HepG2 (cell line): ENCODE data around the gene PTH2. TPM values are rescaled to one million over a fixed set of nuclear protein-coding genes. Genes with fewer than 3 reads are reported as not detected.

Experiments used
- ATAC-seq: fragments of 200-7000 bp; cut with Tn5 transposase; 3 replicates; pipeline ENCODE4 v1.9.1; 2020; ENCODE audit warnings: mild to moderate bottlenecking, moderate library complexity
- BruUV-seq: library from RNA; stranded (reverse); fragments of 400-500 nt; replicated peaks from 2 replicates; lab custom pipeline; 2021; lab: Mats Ljungman, UMichigan
- CTCF ChIA-PET: fragments of 300-600 bp; formaldehyde crosslinking; extraction: SDS; loops from one replicate; lab custom pipeline; 2021; ENCODE audit warnings: low total read pairs, inconsistent platforms, low intra/inter-chr PET ratio; lab: Yijun Ruan, JAX
- POLR2A ChIA-PET: fragments of 350-600 bp; sonication (Branson Sonifier 250); formaldehyde crosslinking; loops from one replicate; lab custom pipeline; 2020; ENCODE audit warnings: antibody characterized with exemption, inconsistent platforms; lab: Yijun Ruan, JAX
- DNase-seq: peaks from one replicate; pipeline ENCODE4 v3.0.0-alpha.2; 2015; ENCODE audit warnings: low spot score
- FAIRE-seq: peaks from 3 replicates; lab custom pipeline; 2011; peaks lifted over from hg19 to GRCh38; lab: Jason Lieb, UNC
- H2AFZ ChIP-seq: one replicate; pipeline ENCODE4 v1.6.1; 2011; ENCODE audit warnings: low read length, inconsistent platforms
- H3K27ac ChIP-seq: fragments of 300-600 bp; 3 replicates; pipeline ENCODE4 v1.8.0; 2011; ENCODE audit warnings: mixed run types, mild to moderate bottlenecking, mixed read lengths, low read length, inconsistent platforms; ENCODE audit not compliant: insufficient read depth; ENCODE audit errors: extremely low read length
- H3K27me3 ChIP-seq, 2 experiments: fragments of 200-600 bp in 1 of 2; 2 replicates in 1 of 2; 3 replicates in 1 of 2; pipeline versions ENCODE4 v1.6.0 to v1.8.0; 2011; ENCODE audit warnings: low read length in 2 of 2, mild to moderate bottlenecking in 2 of 2, moderate library complexity in 2 of 2, inconsistent platforms in 1 of 2; ENCODE audit not compliant: insufficient read depth in 2 of 2, control insufficient read depth in 1 of 2
- H3K36me3 ChIP-seq, 2 experiments: fragments of 200-600 bp in 1 of 2; replicated peaks in 1 of 2; 2 replicates in 1 of 2; 3 replicates in 1 of 2; pipeline versions ENCODE4 v1.5.1 to v1.8.0; 2011; ENCODE audit warnings: low read length in 2 of 2, inconsistent platforms in 1 of 2; ENCODE audit not compliant: insufficient read depth in 2 of 2, control insufficient read depth in 1 of 2
- H3K4me1 ChIP-seq: 2 replicates; pipeline ENCODE4 v1.5.1; 2012; ENCODE audit warnings: low read length, inconsistent platforms; ENCODE audit not compliant: insufficient read depth
- H3K4me2 ChIP-seq: 2 replicates; pipeline ENCODE4 v1.6.0; 2011; ENCODE audit warnings: low read depth, low read length, inconsistent platforms
- H3K4me3 ChIP-seq, 3 experiments: fragments of 200-600 bp in 1 of 3; sonication (generic), shearing (Covaris generic) in 1 of 3; replicated peaks in 1 of 3; 2 replicates each; pipeline ENCODE4 v1.5.1; 2011 to 2016; ENCODE audit warnings: low read length in 3 of 3, inconsistent platforms in 2 of 3, low read depth in 2 of 3, mild to moderate bottlenecking in 2 of 3, control low read depth in 1 of 3, mixed read lengths in 1 of 3; ENCODE audit not compliant: insufficient read depth in 1 of 3
- H3K79me2 ChIP-seq: one replicate; pipeline ENCODE4 v1.6.1; 2011; ENCODE audit warnings: low read length, inconsistent platforms; ENCODE audit not compliant: insufficient read depth
- H3K9ac ChIP-seq: 2 replicates; pipeline ENCODE4 v1.6.0; 2011; ENCODE audit warnings: mild to moderate bottlenecking, low read depth, low read length, inconsistent platforms; ENCODE audit not compliant: insufficient read depth
- H3K9me3 ChIP-seq: 2 replicates; pipeline ENCODE4 v1.5.1; 2012; ENCODE audit warnings: mild to moderate bottlenecking, low read length
- H4K20me1 ChIP-seq: 2 replicates; pipeline ENCODE4 v1.6.0; 2011; ENCODE audit warnings: inconsistent platforms, mild to moderate bottlenecking, low read length, moderate library complexity; ENCODE audit not compliant: insufficient read depth
- AGO2 ChIP-seq: fragments of 200-400 bp; formaldehyde crosslinking; optimal IDR thresholded peaks from 2 replicates; pipeline ENCODE3; 2017; ENCODE audit warnings: mild to moderate bottlenecking, low read depth, low read length, moderate library complexity
- CENPX ChIP-seq: sonication (generic); formaldehyde crosslinking; IDR thresholded peaks from 2 replicates; pipeline ENCODE4 v1.9.0; 2021; ENCODE audit warnings: mild to moderate bottlenecking, missing genetic modification reagents, moderate library complexity
- DZIP1 ChIP-seq: sonication (generic); formaldehyde crosslinking; IDR thresholded peaks from 2 replicates; pipeline ENCODE4 v1.5.0; 2020; ENCODE audit warnings: mild to moderate bottlenecking, missing genetic modification reagents
- GZF1 ChIP-seq: sonication (generic); formaldehyde crosslinking; IDR thresholded peaks from 2 replicates; pipeline ENCODE4 v1.5.1; 2020; ENCODE audit warnings: mild to moderate bottlenecking, missing genetic modification reagents
- KDM5B ChIP-seq: sonication (generic); formaldehyde crosslinking; IDR thresholded peaks from 2 replicates; pipeline ENCODE4 v1.4.0; 2020; ENCODE audit warnings: missing genetic modification reagents, mild to moderate bottlenecking, borderline replicate concordance
- NCOA2 ChIP-seq: sonication (generic); formaldehyde crosslinking; IDR thresholded peaks from 2 replicates; pipeline ENCODE4 v1.8.0; 2022; ENCODE audit warnings: inconsistent platforms
- POLR2A ChIP-seq, 2 experiments: IDR thresholded peaks; 2 replicates each; pipeline ENCODE4 v1.6.1; 2011; ENCODE audit warnings: low read depth in 2 of 2, low read length in 2 of 2, mild to moderate bottlenecking in 1 of 2, moderate library complexity in 1 of 2; ENCODE audit not compliant: insufficient read depth in 1 of 2
- ZBTB14 ChIP-seq: sonication (generic); formaldehyde crosslinking; IDR thresholded peaks from 2 replicates; pipeline ENCODE4 v1.4.0; 2020; ENCODE audit warnings: missing genetic modification reagents
- ZC3H13 ChIP-seq: sonication (generic); formaldehyde crosslinking; IDR thresholded peaks from 2 replicates; pipeline ENCODE4 v1.8.1; 2023; ENCODE audit warnings: mild to moderate bottlenecking, missing genetic modification reagents, moderate library complexity
- ZNF207 ChIP-seq: fragments of 450-650 bp; IDR thresholded peaks from 2 replicates; pipeline ENCODE4 v1.6.1; 2016; ENCODE audit warnings: antibody characterized with exemption, borderline replicate concordance
- ZNF724P ChIP-seq: sonication (generic); formaldehyde crosslinking; IDR thresholded peaks from 2 replicates; pipeline ENCODE4 v1.8.0; 2022; ENCODE audit warnings: missing genetic modification reagents, borderline replicate concordance
- WGBS: methylation state at CpG from one replicate; pipeline ENCODE4 v1.1.6; 2017; ENCODE audit warnings: low lambda C conversion rate; 5-methylcytosine and 5-hydroxymethylcytosine counted together
- in situ Hi-C: cut with HindIII; loops from 2 replicates; pipeline ENCODE4 v1.10.0; 2017; ENCODE audit warnings: low pct_unique_long_range_greater_than_20kb; ENCODE audit not compliant: extremely low pct_ligation_motif_present
- intact Hi-C: fragments of 100-400 bp; cut with micrococcal nuclease; formaldehyde crosslinking; loops from one replicate; pipeline ENCODE4 v1.10.0; 2022; ENCODE audit not compliant: unreplicated experiment
- polyA plus RNA-seq, 8 experiments: library from polyadenylated mRNA; depleted of rRNA in 3 of 8; stranded (reverse) in 7 of 8; unstranded in 1 of 8; fragments of >200 nt; fragmentation: Illumina TruSeq in 4 of 8; extraction: Trizol in 4 of 8; gene quantifications; 2 replicates each; pipeline versions ENCODE4 v1.2.1 to v1.2.3, GENCODE V29; 2011 to 2016; ENCODE audit warnings: low read depth in 4 of 8, missing spikeins in 1 of 8, mixed read lengths in 1 of 8; ENCODE audit not compliant: insufficient read depth in 1 of 8
- total RNA-seq, 5 experiments: library from RNA; depleted of rRNA; stranded (reverse); fragments of >200 nt; fragmentation: Illumina TruSeq; extraction: Trizol; gene quantifications; 2 replicates each; pipeline ENCODE4 v1.2.3, GENCODE V29; 2016; ENCODE audit warnings: low read depth in 1 of 5
- TF ChIP-seq, protein P1 (sequence below): sonication (generic); formaldehyde crosslinking; conservative IDR thresholded peaks from 2 replicates; pipeline ENCODE4 v1.8.0; 2022; ENCODE audit warnings: mild to moderate bottlenecking, moderate library complexity, missing genetic modification reagents

The PTH2 gene
- total and polyA plus RNA-seq, 2 of the 13 experiments (the other 11 are each of a cell fraction or from before 2014, with no cell fraction given): not detected

DNA sequence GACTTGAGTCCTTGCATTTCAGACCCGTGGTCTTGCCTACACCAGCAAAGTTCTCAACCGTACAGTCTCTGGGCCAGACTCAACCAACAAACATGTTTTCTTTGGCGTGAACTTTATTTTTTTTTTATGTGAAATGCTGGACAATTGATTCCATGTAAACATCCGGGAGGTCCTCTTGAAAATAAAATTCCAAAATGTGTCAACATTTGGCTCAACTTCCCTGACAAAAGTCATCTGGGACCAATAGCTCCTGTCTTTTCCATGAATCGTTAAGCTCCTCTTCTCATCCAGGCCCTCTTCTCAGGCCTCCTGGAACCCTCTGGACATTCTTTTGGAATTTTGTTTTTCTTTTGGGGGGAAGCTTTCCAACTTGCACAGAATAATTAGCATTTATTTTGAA is 32.5 kb upstream of the PTH2 start:
- intact Hi-C loops (no loop called here), in situ Hi-C loops (no loop called here)
- H3K27me3 ChIP-seq: no peaks in the 10 kb centered on the region; a peak in 1 of 5 replicates
- H3K4me3 ChIP-seq: no peak overlapping the region
- FAIRE-seq (no peak), ATAC-seq (no peak), DNase-seq (no peak)
- no peak overlapping the region for H3K9ac ChIP-seq
- no peaks in the 10 kb centered on the region for H4K20me1 ChIP-seq
- ChIA-PET POLR2A (interaction anchor here (2.5 to 3.1 kb wide), 2 partner anchors 21 to 185 kb away, joined by 8 to 24 read pairs; partner anchors contain the start of gene RRAS), CTCF (no interaction called here)
- no peak overlapping the region for H3K4me2 ChIP-seq
- H3K27ac ChIP-seq: no peak overlapping the region
- H3K79me2 ChIP-seq: peaks cover 20% of the 10 kb centered on the region
- TF ChIP-seq DZIP1 (CRISPR knock-in tag) (no peak), NCOA2 (CRISPR knock-in tag) (no peak), POLR2A (IDR thresholded peaks at IDR 0.05; ENCODE audit: insufficient read depth in 1 of 2, low read depth in 2 of 2, low read length in 2 of 2) (no peak), ZNF724P (CRISPR knock-in tag) (no peak), AGO2 (no peak), GZF1 (CRISPR knock-in tag) (no peak), KDM5B (CRISPR knock-in tag) (no peak), ZBTB14 (CRISPR knock-in tag) (no peak), ZNF207 (no peak), ZC3H13 (no peak), CENPX (no peak)
- TF ChIP-seq, protein P1, sequence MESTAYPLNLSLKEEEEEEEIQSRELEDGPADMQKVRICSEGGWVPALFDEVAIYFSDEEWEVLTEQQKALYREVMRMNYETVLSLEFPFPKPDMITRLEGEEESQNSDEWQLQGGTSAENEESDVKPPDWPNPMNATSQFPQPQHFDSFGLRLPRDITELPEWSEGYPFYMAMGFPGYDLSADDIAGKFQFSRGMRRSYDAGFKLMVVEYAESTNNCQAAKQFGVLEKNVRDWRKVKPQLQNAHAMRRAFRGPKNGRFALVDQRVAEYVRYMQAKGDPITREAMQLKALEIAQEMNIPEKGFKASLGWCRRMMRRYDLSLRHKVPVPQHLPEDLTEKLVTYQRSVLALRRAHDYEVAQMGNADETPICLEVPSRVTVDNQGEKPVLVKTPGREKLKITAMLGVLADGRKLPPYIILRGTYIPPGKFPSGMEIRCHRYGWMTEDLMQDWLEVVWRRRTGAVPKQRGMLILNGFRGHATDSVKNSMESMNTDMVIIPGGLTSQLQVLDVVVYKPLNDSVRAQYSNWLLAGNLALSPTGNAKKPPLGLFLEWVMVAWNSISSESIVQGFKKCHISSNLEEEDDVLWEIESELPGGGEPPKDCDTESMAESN (CRISPR knock-in tag): no peak
- peaks cover 0 to 1% of the 10 kb centered on the region in 2 experiments; a peak in 1 of 5 replicates for H3K36me3 ChIP-seq
- no peaks in the 10 kb centered on the region for H3K9me3 ChIP-seq
- peaks cover 18% of the 10 kb centered on the region for H3K4me1 ChIP-seq
- 92% methylated on average over 5 of the region's 5 CpGs for WGBS
- no TSS peak for BruUV-seq
- no peak overlapping the region for H2AFZ ChIP-seq
